ENCODE data around the gene YIF1A.
"Not testable (repeated sequence)": the region's sequence is repeated elsewhere in the genome, so short reads cannot be mapped to it uniquely, and the experiment has no call there.

YIF1A gene

DNA sequence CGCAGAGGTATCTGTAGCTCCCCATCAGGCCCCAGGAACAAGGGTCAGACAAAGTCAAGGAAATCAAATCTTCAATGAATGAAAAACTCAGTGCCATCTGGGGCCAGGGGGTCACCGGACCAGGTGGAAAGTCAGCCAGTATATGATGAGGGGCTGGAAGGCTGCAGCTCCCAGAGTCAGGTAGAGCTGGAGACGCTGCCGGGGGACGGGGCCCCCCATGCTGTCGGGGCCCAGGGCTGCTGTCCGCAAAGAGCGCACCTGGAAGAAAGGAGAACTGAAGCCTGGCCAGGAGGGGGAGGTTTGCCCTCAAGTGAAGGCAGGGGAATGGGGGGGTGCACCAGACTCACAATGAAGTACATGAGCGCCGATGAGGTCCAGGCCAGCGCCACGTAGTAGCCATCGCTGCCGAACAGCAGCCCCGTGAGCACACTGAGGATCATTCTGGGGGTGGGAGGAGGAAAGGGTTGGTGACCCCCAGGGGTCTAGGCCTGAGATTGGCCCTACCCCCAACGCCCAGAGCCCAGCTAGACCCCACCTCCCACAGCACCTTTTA is 4.3 kb downstream of the YIF1A start:
- no peak for DNase-seq

DNA sequence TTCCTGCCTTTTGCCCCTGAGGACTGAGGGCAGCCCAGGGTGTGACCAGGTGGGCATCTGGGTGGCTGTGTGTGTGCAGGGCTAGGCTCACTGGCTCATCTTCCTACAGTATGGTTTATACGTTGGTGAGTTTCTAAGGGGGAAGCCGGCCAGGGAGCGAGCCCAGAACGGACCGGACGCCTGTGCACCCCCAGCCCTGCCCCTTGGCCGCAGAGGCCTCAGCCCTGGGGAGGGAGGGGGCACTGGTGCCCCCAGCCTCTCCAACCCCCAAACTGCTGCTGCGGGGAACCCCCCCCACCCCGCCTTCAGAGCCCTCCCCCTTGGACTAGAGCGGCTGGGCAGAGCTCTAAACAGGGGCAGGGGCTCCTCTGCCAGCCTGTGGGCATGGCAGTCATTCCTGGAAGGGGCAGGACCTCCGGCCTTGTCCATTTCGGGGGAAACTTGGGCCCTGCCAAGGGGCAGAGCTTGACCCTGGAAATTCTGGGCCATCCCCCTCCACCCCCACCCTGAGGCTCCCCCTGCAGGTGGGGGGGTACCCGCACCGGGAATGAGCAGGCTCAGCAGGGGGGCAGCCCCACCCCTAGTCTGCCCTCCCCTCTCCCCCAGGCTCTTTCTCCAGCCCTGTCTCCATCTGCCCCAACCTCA is 5.4 kb downstream of the YIF1A start:
- DNase-seq = peak; percentile 25

GRCh38 chr11:66282468-66283455 is 6.2 kb downstream of the YIF1A start:
- DNase-seq = peak; percentile 100

GRCh38 chr11:66281776-66282467 is 7.0 kb downstream of the YIF1A start:
- no peak for DNase-seq

- DNase-seq = no peak
Observed at GRCh38 chr11:66281001-66281400, 7.9 kb downstream of the YIF1A start.

- peak; percentile 47 for DNase-seq
Observed at GRCh38 chr11:66280428-66280827, 8.5 kb downstream of the YIF1A start.

DNA sequence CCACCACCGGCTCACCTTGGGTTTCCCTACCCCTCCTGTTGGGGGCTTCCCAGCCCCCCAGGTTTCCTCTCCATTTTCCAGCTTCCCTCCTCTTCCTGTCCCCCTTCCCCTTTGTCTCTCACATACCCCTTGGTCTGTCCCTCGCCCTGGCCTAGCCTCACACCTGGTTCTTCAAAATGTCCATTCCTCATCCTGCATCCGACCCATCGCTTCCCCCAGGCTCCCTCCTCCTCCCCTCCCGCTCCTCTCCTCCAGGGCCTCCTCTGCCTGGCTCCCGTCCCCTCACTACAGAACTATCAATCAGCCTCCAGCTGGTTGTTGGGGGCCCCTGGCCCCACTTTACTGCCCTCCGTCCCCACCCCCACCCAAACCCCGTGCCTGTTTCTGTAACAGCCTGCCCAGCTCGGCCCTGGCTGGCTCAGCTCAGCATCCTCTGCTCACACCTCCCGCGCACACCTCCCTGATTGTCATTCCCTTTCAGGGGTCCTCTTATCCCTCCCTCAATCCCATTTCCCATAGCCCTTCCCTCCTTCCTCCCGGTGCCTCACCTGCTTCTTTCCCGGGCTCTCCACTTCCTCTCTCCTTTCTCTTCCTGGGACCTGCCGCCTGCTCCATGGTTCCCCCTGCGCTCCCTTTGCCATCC is 9.7 kb downstream of the YIF1A start:
- DNase-seq = peak; percentile 44

GRCh38 chr11:66278363-66279091 is 10.4 kb downstream of the YIF1A start:
- DNase-seq = peak; percentile 60

GRCh38 chr11:66277471-66278362 is 11.2 kb downstream of the YIF1A start, which contains the start of gene CNIH2:
Gene CNIH2, plus strand, starts transcription at chr11:66278175. Its CDS starts 282 bp downstream, at chr11:66278457.
- peak; percentile 79 for DNase-seq

DNA sequence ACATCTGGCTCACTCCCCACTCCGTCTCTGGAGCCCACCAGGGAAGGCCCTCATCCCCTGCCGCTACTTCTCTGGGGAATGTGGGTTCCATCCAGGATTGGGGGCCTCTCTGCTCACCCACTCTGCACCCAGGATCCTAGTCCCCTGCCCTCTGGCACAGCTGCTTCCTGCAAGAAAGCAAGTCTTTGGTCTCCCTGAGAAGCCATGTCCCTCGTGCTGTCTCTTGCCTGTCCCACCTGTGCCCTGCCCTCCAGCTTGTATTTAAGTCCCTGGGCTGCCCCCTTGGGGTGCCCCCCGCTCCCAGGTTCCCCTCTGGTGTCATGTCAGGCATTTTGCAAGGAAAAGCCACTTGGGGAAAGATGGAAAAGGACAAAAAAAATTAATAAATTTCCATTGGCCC is 11.9 kb downstream of the YIF1A start:
- DNase-seq = not testable (repeated sequence)

- not testable (repeated sequence) for DNase-seq
Observed at GRCh38 chr11:66276619-66277018, 12.3 kb downstream of the YIF1A start.

DNA sequence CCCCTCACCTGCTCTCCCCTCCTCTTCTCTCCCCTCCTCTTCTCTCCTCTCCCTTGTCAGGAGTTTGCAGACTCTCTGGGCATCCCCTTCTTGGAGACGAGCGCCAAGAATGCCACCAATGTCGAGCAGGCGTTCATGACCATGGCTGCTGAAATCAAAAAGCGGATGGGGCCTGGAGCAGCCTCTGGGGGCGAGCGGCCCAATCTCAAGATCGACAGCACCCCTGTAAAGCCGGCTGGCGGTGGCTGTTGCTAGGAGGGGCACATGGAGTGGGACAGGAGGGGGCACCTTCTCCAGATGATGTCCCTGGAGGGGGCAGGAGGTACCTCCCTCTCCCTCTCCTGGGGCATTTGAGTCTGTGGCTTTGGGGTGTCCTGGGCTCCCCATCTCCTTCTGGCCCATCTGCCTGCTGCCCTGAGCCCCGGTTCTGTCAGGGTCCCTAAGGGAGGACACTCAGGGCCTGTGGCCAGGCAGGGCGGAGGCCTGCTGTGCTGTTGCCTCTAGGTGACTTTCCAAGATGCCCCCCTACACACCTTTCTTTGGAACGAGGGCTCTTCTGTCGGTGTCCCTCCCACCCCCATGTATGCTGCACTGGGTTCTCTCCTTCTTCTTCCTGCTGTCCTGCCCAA is 12.8 kb downstream of the YIF1A start:
- no peak for DNase-seq

GRCh38 chr11:66275396-66275795 is 13.5 kb downstream of the YIF1A start:
- DNase-seq = no peak

- no peak for DNase-seq
Observed at GRCh38 chr11:66274219-66274618, 14.7 kb downstream of the YIF1A start.

- DNase-seq = no peak
Observed at GRCh38 chr11:66272596-66272995, 16.3 kb downstream of the YIF1A start.

DNA sequence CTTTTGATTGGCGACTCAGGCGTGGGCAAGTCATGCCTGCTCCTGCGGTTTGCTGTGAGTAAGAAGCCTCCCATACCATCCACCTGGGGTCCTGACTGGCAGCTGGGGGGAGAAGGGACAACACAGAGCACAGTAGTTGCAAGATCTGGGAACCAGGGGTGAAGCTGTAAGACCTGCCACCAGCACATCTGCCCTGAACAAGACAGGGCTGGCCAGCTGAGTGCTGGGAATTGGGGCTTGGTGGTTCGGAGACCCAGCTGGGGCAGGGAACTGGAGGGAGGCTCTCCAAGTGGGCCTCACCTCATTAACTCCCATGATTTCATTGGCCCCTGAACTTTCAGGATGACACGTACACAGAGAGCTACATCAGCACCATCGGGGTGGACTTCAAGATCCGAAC is 17.1 kb downstream of the YIF1A start:
- no peak for DNase-seq

- peak; percentile 67 for DNase-seq
Observed at GRCh38 chr11:66268952-66269905, 19.7 kb downstream of the YIF1A start.

DNA sequence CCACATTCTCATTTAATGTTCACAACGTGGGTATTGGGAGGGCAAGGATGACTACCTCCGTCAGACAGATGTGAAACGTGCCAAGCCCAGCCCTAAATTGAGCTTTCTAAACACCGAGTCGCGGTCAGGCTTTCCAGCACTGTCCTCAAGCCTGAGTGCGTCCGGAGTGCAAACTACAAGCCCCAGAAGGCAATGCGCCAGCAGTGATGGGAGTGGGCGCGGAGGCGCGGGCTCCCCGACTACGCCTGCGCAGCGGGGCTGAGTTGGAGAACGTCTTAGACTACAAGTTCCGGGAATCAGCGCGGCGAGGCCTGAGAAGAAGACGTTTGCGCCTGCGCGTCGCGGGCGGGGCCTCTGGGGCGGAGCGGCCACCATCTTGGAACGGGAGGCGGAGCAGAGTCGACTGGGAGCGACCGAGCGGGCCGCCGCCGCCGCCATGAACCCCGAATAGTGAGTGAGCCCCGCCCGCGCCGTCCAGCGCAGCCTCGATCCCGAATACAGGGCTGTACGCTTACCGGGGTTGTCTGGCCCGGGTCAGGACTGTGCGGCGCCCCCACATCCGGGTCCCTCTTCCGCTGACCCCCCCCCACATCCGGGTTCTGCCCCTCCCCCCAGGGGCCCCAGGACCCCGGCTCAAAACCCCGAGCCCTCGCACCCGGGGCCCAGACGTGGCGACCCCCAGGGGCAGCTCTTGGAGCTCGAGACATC is 20.5 kb downstream of the YIF1A start, which contains the start of gene RAB1B:
TSS of gene RAB1B (plus strand) at position 396 of the 708 bp plus-strand sequence. CDS start at position 437, 41 bp downstream.
- peak; percentile 100 for DNase-seq
